Measurements from ENCODE around the gene TRAPPC2.
"Not testable (repeated sequence)": the region's sequence is repeated elsewhere in the genome, so short reads cannot be mapped to it uniquely, and the experiment has no call there.

The TRAPPC2 gene

DNA sequence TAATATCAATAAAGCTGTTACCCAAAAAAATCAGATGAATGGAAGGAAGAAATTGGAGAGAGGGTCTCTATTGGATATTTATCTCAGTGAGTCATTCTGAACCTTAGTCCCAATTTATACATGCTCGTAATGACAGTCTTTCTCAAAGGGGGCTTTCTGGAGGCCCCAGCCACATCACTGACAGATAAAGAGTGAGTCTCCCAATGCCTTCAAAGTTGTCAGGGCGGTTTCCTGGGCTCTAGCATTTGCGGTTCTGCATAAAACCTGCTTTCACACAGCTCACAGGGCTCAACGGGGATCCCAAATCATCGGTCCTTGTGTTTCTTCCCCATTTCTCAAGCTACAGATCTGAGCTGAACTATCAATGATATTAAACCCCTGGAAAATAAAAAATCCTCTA is 64.2 kb downstream of the TRAPPC2 start:
- in situ Hi-C loops (cut with HindIII; ENCODE audit: low sequenced_read_pairs): no loop called here

DNA sequence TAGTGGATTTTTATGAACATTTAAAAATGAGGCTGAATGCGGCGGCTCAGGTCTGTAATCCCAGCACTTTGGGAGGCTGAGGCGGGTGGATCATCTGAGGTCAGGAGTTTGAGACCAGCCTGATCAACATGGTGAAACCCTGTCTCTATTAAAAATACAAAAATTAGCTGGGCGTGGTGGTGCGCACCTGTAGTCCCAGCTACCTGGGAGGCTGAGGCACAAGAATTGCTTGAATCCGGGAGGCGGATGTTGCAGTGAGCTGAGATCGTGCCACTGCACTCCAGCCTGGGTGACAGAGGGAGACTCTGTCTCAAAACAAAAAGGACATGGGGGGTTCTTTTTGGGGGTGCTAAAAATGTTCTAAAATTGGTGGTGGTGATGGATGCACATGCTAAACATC is 64.7 kb downstream of the TRAPPC2 start:
- in situ Hi-C loops (cut with HindIII; ENCODE audit: low sequenced_read_pairs): not testable (repeated sequence)

DNA sequence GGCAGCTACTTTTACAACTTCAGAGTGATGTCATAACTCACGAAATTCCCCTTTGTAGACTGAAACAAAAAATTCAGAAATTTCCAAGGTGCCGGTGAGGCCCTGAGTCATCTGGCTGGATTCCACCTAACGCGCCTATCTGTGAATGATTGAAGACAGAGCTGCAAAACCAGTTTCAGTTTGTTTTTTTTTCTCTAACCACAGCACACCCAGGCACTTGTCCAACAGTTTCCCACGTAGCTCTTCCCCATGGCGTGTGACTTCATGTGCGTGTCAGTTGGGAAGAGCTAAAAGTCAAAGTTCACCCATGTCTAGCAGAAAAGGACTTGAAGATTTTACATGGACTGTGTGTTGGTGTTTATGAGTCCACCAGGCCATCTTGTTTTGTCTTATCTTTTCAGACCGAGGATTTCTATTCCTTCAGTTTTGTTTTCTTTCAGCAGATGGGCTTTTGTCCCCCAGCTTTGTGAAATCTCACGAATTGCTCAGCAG is 65.1 kb downstream of the TRAPPC2 start:
- in situ Hi-C loops (cut with HindIII; ENCODE audit: low sequenced_read_pairs): no loop called here

DNA sequence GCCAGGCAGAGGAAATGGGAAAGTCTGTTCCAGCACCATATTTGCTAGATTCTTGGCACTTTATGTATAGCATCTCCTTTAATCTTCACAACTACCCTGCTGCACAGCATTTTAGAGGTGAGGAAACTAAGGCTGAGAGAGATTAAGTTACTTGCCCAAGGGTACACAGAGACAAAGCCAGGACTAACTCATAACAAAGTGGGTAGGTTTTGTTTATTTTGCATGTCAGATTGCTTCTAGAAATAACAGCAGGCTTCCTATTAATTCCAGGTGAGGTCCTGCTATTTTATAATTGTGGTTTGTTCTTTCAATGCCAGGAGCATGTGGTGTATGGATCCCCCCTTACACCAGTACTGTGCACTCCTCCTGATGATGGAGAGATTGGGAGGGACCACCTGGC is 66.5 kb downstream of the TRAPPC2 start:
- in situ Hi-C loops (cut with HindIII; ENCODE audit: low sequenced_read_pairs): no loop called here

DNA sequence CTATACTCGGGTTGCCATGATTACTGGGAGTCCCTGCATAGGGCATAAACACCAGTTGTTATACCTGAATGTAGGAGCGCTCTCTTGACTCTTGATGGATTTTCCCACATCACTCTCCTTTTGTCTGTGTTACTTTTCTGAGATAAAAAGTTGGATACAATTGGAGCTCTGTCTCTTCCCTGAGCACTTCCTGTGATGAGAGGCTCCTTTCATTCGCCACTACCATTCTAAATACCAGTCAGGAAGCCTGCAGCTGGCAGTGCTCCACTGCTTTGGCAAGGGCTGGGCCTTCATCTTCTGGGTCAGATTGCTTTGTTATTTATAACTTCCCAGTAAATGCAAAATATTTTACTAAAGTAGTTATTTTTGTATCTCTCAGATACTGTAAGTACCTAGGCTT is 67.6 kb downstream of the TRAPPC2 start:
- in situ Hi-C loops (cut with HindIII; ENCODE audit: low sequenced_read_pairs): no loop called here

DNA sequence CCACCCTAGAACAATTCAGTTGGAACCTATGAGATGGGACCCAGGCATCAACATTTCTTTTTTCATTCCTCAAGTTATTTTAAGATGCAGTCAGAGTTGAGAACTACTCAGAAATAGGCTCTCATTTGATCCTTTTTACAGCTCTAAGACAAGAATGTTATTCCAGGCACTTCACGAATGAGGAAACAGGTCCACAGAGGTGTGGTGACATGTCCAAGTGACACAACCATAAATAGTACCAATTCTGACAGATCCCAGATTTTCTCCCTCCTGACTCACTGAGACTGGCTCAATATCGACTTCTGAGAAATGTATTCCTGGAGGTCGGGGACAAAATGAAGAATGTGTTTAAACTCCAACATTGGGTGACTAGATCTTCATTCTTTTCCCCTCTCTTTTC is 70.4 kb downstream of the TRAPPC2 start:
- in situ Hi-C loops (cut with HindIII; ENCODE audit: low sequenced_read_pairs): no loop called here

DNA sequence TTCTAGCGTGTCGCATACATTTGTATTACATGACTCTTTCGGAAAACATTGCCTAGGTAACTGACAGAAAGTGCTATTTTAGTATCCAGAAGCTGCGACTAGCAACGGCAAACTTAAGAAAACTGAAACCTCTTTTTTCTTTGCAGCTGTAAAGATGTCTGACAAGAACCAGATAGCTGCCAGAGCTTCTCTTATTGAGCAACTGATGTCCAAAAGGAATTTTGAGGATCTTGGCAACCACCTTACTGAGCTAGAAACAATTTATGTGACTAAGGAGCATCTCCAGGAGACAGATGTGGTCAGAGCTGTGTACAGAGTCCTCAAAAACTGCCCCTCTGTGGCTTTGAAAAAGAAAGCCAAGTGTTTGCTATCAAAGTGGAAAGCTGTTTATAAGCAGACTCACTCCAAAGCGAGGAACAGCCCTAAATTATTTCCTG is 72.0 kb downstream of the TRAPPC2 start:
- in situ Hi-C loops (cut with HindIII; ENCODE audit: low sequenced_read_pairs): no loop called here
